OCI-LY7 (cell line): ENCODE results near the gene ARRDC5. TPM values are rescaled to one million over a fixed set of nuclear protein-coding genes. Genes with fewer than 3 reads are reported as not detected.

Experiments used
- BruUV-seq: library from RNA; stranded (reverse); fragments of 400-500 nt; replicated peaks from 2 replicates; lab custom pipeline; 2021; lab: Mats Ljungman, UMichigan
- CTCF ChIA-PET: fragments of 300-600 bp; sonication (Branson Sonifier 250); formaldehyde crosslinking; loops from one replicate; lab custom pipeline; 2022; ENCODE audit warnings: antibody characterized with exemption; ENCODE audit not compliant: unreplicated experiment; lab: Charles Lee
- POLR2A ChIA-PET: fragments of 300-600 bp; sonication (Branson Sonifier 250); formaldehyde crosslinking; loops from one replicate; lab custom pipeline; 2022; ENCODE audit warnings: antibody characterized with exemption; lab: Charles Lee
- DNase-seq: peaks from one replicate; pipeline ENCODE4 v3.0.0-alpha.2; 2015; ENCODE audit warnings: low spot score
- H2AFZ ChIP-seq: fragments of 200-600 bp; sonication (generic), shearing (Covaris generic); 2 replicates; pipeline ENCODE4 v1.6.1; 2014; ENCODE audit warnings: mild to moderate bottlenecking, antibody characterized with exemption, low read length, moderate library complexity
- H3K27ac ChIP-seq: fragments of 200-600 bp; sonication (generic); 2 replicates; pipeline ENCODE4 v1.5.1; 2014; ENCODE audit warnings: mixed run types, low read depth, mild to moderate bottlenecking, moderate library complexity, low read length, inconsistent platforms; ENCODE audit not compliant: poor library complexity, severe bottlenecking
- H3K36me3 ChIP-seq: fragments of 200-600 bp; sonication (generic); 2 replicates; pipeline ENCODE4 v1.6.1; 2014; ENCODE audit warnings: mild to moderate bottlenecking, antibody characterized with exemption, low read length, moderate library complexity, mixed read lengths; ENCODE audit not compliant: insufficient read depth
- H3K4me1 ChIP-seq: fragments of 200-600 bp; sonication (generic); 2 replicates; pipeline ENCODE4 v1.5.1; 2014; ENCODE audit warnings: mild to moderate bottlenecking, low read length; ENCODE audit not compliant: insufficient read depth, poor library complexity, severe bottlenecking
- H3K4me2 ChIP-seq: fragments of 200-600 bp; sonication (generic); 2 replicates; pipeline ENCODE4 v1.6.1; 2014; ENCODE audit warnings: mild to moderate bottlenecking, low read length
- H3K4me3 ChIP-seq: fragments of 200-600 bp; sonication (generic); 2 replicates; pipeline ENCODE4 v1.5.1; 2014; ENCODE audit warnings: mild to moderate bottlenecking, low read depth, low read length; ENCODE audit not compliant: poor library complexity, severe bottlenecking
- H3K79me2 ChIP-seq: fragments of 200-600 bp; sonication (generic); 2 replicates; pipeline ENCODE4 v1.6.1; 2016; ENCODE audit warnings: low read depth, mild to moderate bottlenecking, low read length, moderate library complexity, mixed read lengths; ENCODE audit not compliant: insufficient read depth
- H3K9me2 ChIP-seq: fragments of 200-600 bp; sonication (generic); 2 replicates; pipeline ENCODE4 v1.6.1; 2016; ENCODE audit warnings: mild to moderate bottlenecking, low read length, mixed read lengths; ENCODE audit not compliant: insufficient read depth
- H3K9me3 ChIP-seq: fragments of 200-600 bp; sonication (generic); 2 replicates; pipeline ENCODE4 v1.6.1; 2014; ENCODE audit warnings: mild to moderate bottlenecking, mixed run types, low read length, mixed read lengths
- H4K20me1 ChIP-seq: fragments of 200-600 bp; sonication (generic); 2 replicates; pipeline ENCODE4 v1.6.1; 2014; ENCODE audit warnings: mild to moderate bottlenecking, antibody characterized with exemption, low read length, moderate library complexity, mixed read lengths; ENCODE audit not compliant: insufficient read depth
- CTCF ChIP-seq: fragments of 200-600 bp; sonication (generic); conservative IDR thresholded peaks from 2 replicates; pipeline ENCODE4 v1.5.1; 2014; ENCODE audit warnings: mild to moderate bottlenecking, antibody characterized with exemption, low read length, moderate library complexity, mixed read lengths
- EZH2phosphoT487 ChIP-seq: fragments of 200-600 bp; sonication (generic); IDR thresholded peaks from 2 replicates; pipeline ENCODE4 v1.6.1; 2018; ENCODE audit warnings: low read depth, borderline replicate concordance, mild to moderate bottlenecking, mixed run types, antibody characterized with exemption, low read length, moderate library complexity, mixed read lengths
- intact Hi-C: fragments of 100-400 bp; cut with micrococcal nuclease; formaldehyde crosslinking; loops from one replicate; pipeline ENCODE4 v1.10.0; 2022; ENCODE audit not compliant: unreplicated experiment
- total RNA-seq, 2 experiments: library from RNA; depleted of rRNA in 1 of 2; stranded (reverse); fragments of >200 nt in 1 of 2; shearing (Covaris generic) in 1 of 2; gene quantifications; 2 replicates each; pipeline ENCODE4 v1.2.3, GENCODE V29; 2014 to 2022

The ARRDC5 gene
- total RNA-seq, 2 experiments from 2014 or later = not detected

DNA sequence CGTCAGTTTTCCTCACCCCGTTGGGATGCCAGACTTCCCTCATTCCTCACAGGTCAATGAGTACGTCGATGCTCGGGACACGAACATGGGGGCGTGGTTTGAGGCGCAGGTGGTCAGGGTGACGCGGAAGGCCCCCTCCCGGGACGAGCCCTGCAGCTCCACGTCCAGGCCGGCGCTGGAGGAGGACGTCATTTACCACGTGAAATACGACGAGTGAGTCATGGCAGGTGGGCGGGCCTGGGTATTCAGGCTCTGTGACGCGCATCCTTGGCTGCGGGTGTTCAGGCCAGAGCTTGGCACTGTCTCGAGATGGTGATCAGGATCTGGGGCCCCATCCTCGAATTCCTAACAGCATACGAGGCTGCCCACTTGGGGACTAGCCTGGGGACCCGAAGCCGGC lies 28.0 kb upstream of the ARRDC5 start:
- no peaks in the 10 kb centered on the region for H3K9me3 ChIP-seq
- H3K4me3 ChIP-seq = no peak overlapping the region
- H3K4me2 ChIP-seq = no peak overlapping the region
- no peak overlapping the region for H2AFZ ChIP-seq
- intact Hi-C loops = no loop called here
- no peaks in the 10 kb centered on the region for H3K9me2 ChIP-seq
- no peak for DNase-seq
- TF ChIP-seq EZH2phosphoT487 = no peak
- TF ChIP-seq CTCF = no peak
- H3K27ac ChIP-seq = no peak overlapping the region
- H3K36me3 ChIP-seq = peaks cover 98% of the 10 kb centered on the region
- POLR2A ChIA-PET = no interaction called here
- no peaks in the 10 kb centered on the region for H3K4me1 ChIP-seq
- peaks cover 12% of the 10 kb centered on the region for H4K20me1 ChIP-seq
- peaks cover 39% of the 10 kb centered on the region for H3K79me2 ChIP-seq
- CTCF ChIA-PET = no interaction called here
- BruUV-seq = no TSS peak

GRCh38 chr19:4929186-4929585 lies 26.5 kb upstream of the ARRDC5 start:
- Histone ChIP-seq H3K4me3 (no peak overlapping the region), H3K9me3 (no peaks in the 10 kb centered on the region), H2AFZ (no peak overlapping the region), H3K36me3 (peaks cover 98% of the 10 kb centered on the region), H3K9me2 (no peaks in the 10 kb centered on the region), H4K20me1 (peaks cover 19% of the 10 kb centered on the region), H3K27ac (no peak overlapping the region), H3K79me2 (peaks cover 51% of the 10 kb centered on the region), H3K4me2 (no peak overlapping the region), H3K4me1 (no peaks in the 10 kb centered on the region)
- BruUV-seq = no TSS peak
- DNase-seq = no peak
- POLR2A ChIA-PET = no interaction called here
- CTCF ChIA-PET = no interaction called here
- intact Hi-C loops = no loop called here
- TF ChIP-seq EZH2phosphoT487 = no peak
- TF ChIP-seq CTCF = no peak

DNA sequence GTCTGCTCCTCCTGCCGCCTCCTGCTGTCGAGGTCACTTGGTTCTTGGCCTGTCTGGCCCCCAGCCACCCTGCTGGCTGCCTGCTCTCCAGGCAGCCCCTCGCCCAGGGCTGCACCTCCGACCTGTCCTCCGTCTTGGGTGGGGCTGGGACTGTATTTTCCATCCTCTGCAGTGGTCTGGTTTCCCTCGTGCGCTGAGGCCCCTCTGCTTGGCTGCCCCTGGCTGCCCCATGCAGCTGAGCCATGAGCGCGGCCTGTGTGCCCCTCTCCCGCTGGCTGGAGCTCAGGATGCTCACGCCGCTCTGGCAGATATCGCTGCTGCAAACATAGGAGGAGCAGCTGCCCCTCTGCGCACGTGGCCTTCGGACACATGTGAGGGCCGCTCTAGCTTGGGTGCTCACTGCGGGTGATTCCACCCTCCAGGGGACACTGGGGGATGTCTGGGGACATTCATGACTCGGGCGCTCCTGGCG lies 20.6 kb upstream of the ARRDC5 start:
- H2AFZ ChIP-seq = no peak overlapping the region
- no peaks in the 10 kb centered on the region for H3K9me3 ChIP-seq
- no peaks in the 10 kb centered on the region for H3K4me1 ChIP-seq
- H3K9me2 ChIP-seq = no peaks in the 10 kb centered on the region
- BruUV-seq = no TSS peak
- H3K27ac ChIP-seq = no peak overlapping the region
- no peak for TF ChIP-seq EZH2phosphoT487
- TF ChIP-seq CTCF = no peak
- H3K36me3 ChIP-seq = peaks cover 98% of the 10 kb centered on the region
- intact Hi-C loops = no loop called here
- no peak for DNase-seq
- peaks cover 14% of the 10 kb centered on the region for H4K20me1 ChIP-seq
- CTCF ChIA-PET = no interaction called here
- no peak overlapping the region for H3K4me2 ChIP-seq
- peaks cover 100% of the 10 kb centered on the region for H3K79me2 ChIP-seq
- POLR2A ChIA-PET = no interaction called here
- H3K4me3 ChIP-seq = no peak overlapping the region
